GM18951 (cell line): ENCODE data around the gene KRTAP1-3.

Source experiments
- POLR2A ChIP-seq: IDR thresholded peaks from 4 replicates; pipeline ENCODE4 v1.6.1; 2011; ENCODE audit warnings: mild to moderate bottlenecking; ENCODE audit not compliant: insufficient read length, insufficient read depth; ENCODE audit errors: extremely low read depth
- in situ Hi-C: fragments of 300-500 bp; cut with MboI; formaldehyde crosslinking; loops from one replicate; pipeline ENCODE4 v1.12.0; 2022; ENCODE audit warnings: low sequenced_read_pairs, mixed read lengths, inconsistent platforms; ENCODE audit not compliant: unreplicated experiment

Gene KRTAP1-3

DNA sequence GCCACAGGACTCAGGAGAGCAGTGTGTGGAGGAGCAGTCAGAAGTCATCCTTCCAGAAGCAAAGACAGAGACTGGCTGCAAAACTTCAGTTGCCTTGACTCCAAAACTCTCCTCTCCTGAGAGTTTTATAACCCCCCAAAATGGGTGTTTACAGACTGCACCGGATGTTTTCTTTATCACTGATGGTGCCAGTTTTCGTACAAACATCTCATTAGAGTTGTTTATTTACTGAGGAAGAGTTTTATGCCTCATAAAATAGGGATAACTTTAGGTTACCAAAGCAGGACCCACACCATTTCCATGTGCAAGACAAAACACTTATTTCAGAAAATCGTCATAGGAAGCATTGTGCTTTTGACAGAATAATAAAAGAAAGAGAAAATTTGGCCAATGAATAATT, 50.4 kb downstream of the KRTAP1-3 start, which contains the start of gene KRT40:
Gene KRT40 (minus strand): TSS at position 101 of the 400 bp plus-strand sequence. CDS start 53 bp downstream, at position 48.
- in situ Hi-C loops: no loop called here
- no peak for TF ChIP-seq POLR2A
